ENCODE data around the gene FOXM1. TPM values are rescaled to one million over a fixed set of nuclear protein-coding genes. Genes with fewer than 3 reads are reported as not detected.

FOXM1 gene
- total and polyA plus RNA-seq, 2 of the 13 experiments (the other 11 are each of a cell fraction or from before 2014, with no cell fraction given), result 17.1 to 25.9 TPM

GRCh38 chr12:2890388-2891239 is 13.6 kb upstream of the FOXM1 start, which contains the start of gene TULP3 (continued):
- TF ChIP-seq POGK (CRISPR knock-in tag; conservative IDR thresholded peaks at IDR 0.05) (no peak; the same call in 1 of the 2 replicates), HOXA9 (CRISPR knock-in tag; IDR thresholded peaks at IDR 0.05; ENCODE audit: borderline replicate concordance) (peak; percentile 64; the same call in 1 of the 2 replicates), GPBP1L1 (CRISPR knock-in tag; IDR thresholded peaks at IDR 0.05) (no peak), AKNA (CRISPR knock-in tag; IDR thresholded peaks at IDR 0.05; ENCODE audit: borderline replicate concordance) (no peak), ATF5 (CRISPR knock-in tag; IDR thresholded peaks at IDR 0.05; ENCODE audit: low read depth) (peak; percentile 89; the same call in 1 of the 2 replicates), BHLHE40 (IDR thresholded peaks at IDR 0.05; ENCODE audit: low read length) (peak; percentile 28), ZNF24 (IDR thresholded peaks at IDR 0.05) (no peak)
